H9 (cell line): ENCODE data around the gene ASTN2. TPM values are rescaled to one million over a fixed set of nuclear protein-coding genes. Genes with fewer than 3 reads are reported as not detected.

ENCODE experiments used
- DNase-seq: peaks from one replicate; pipeline ENCODE4 v3.0.0-alpha.2; 2017
- H2AFZ ChIP-seq: one replicate; pipeline ENCODE4 v1.6.1; 2013; ENCODE audit warnings: mild to moderate bottlenecking, low read length, control low read depth, moderate library complexity
- H2AK5ac ChIP-seq: 2 replicates; pipeline ENCODE4 v1.6.1; 2013; ENCODE audit warnings: low read length, control low read depth, mixed read lengths; ENCODE audit not compliant: insufficient read length
- H2BK120ac ChIP-seq: one replicate; pipeline ENCODE4 v1.6.1; 2013; ENCODE audit warnings: low read depth, mild to moderate bottlenecking, low read length, control low read depth, inconsistent platforms; ENCODE audit not compliant: poor library complexity, severe bottlenecking
- H2BK12ac ChIP-seq: 2 replicates; pipeline ENCODE4 v1.6.1; 2013; ENCODE audit warnings: low read length, control low read depth, mixed read lengths, low read depth; ENCODE audit not compliant: insufficient read length
- H2BK15ac ChIP-seq: 2 replicates; pipeline ENCODE4 v1.6.1; 2013; ENCODE audit warnings: low read depth, low read length, control low read depth
- H2BK20ac ChIP-seq: one replicate; pipeline ENCODE4 v1.6.1; 2013; ENCODE audit warnings: low read depth, mild to moderate bottlenecking, low read length, control low read depth, inconsistent platforms; ENCODE audit not compliant: poor library complexity, severe bottlenecking
- H2BK5ac ChIP-seq: 2 replicates; pipeline ENCODE4 v1.6.1; 2013; ENCODE audit warnings: low read length, control low read depth, mixed read lengths; ENCODE audit not compliant: insufficient read length
- H3K14ac ChIP-seq: 2 replicates; pipeline ENCODE4 v1.6.1; 2013; ENCODE audit warnings: low read length, control low read depth; ENCODE audit not compliant: insufficient read depth
- H3K18ac ChIP-seq: 2 replicates; pipeline ENCODE4 v1.6.1; 2013; ENCODE audit warnings: low read depth, mild to moderate bottlenecking, mixed read lengths, low read length, control low read depth; ENCODE audit not compliant: insufficient read length
- H3K23ac ChIP-seq: 2 replicates; pipeline ENCODE4 v1.6.1; 2013; ENCODE audit warnings: low read length, control low read depth, mixed read lengths, low read depth; ENCODE audit not compliant: insufficient read length
- H3K23me2 ChIP-seq: 2 replicates; pipeline ENCODE4 v1.6.1; 2013; ENCODE audit warnings: low read depth, mild to moderate bottlenecking, mixed read lengths, low read length, control low read depth; ENCODE audit not compliant: insufficient read length, poor library complexity, severe bottlenecking
- H3K27ac ChIP-seq: 2 replicates; pipeline ENCODE4 v1.5.1; 2013; ENCODE audit warnings: low read length, control low read depth, mixed read lengths, low read depth; ENCODE audit not compliant: insufficient read length
- H3K27me3 ChIP-seq: 2 replicates; pipeline ENCODE4 v1.6.1; 2013; ENCODE audit warnings: low read length, control low read depth, inconsistent platforms; ENCODE audit not compliant: insufficient read depth
- H3K4ac ChIP-seq: 2 replicates; pipeline ENCODE4 v1.6.1; 2013; ENCODE audit warnings: low read depth, mild to moderate bottlenecking, control low read depth, inconsistent platforms, low read length, moderate library complexity
- H3K4me1 ChIP-seq: 2 replicates; pipeline ENCODE4 v1.6.1; 2013; ENCODE audit warnings: low read length, control low read depth, inconsistent platforms; ENCODE audit not compliant: insufficient read depth
- H3K4me2 ChIP-seq: 2 replicates; pipeline ENCODE4 v1.6.1; 2013; ENCODE audit warnings: low read length, control low read depth, mixed read lengths; ENCODE audit not compliant: insufficient read length, insufficient read depth
- H3K56ac ChIP-seq: 2 replicates; pipeline ENCODE4 v1.6.1; 2013; ENCODE audit warnings: low read depth, mild to moderate bottlenecking, mixed read lengths, low read length, control low read depth; ENCODE audit not compliant: insufficient read length
- H3K79me1 ChIP-seq: 2 replicates; pipeline ENCODE4 v1.6.1; 2013; ENCODE audit warnings: low read depth, mild to moderate bottlenecking, moderate library complexity, low read length, control low read depth, inconsistent platforms; ENCODE audit not compliant: insufficient read depth, poor library complexity, severe bottlenecking
- H3K79me2 ChIP-seq: 2 replicates; pipeline ENCODE4 v1.6.1; 2013; ENCODE audit warnings: low read length, control low read depth, inconsistent platforms; ENCODE audit not compliant: insufficient read depth
- H3K9ac ChIP-seq: 2 replicates; pipeline ENCODE4 v1.6.1; 2013; ENCODE audit warnings: low read length, control low read depth, mixed read lengths; ENCODE audit not compliant: insufficient read length; ENCODE audit errors: extremely low read depth
- H3K9me3 ChIP-seq: one replicate; pipeline ENCODE4 v1.6.1; 2013; ENCODE audit warnings: low read depth, low read length, inconsistent platforms; ENCODE audit not compliant: control insufficient read depth
- H3T11ph ChIP-seq: one replicate; pipeline ENCODE4 v1.6.1; 2013; ENCODE audit warnings: mild to moderate bottlenecking, low read length, control low read depth, inconsistent platforms
- H4K20me1 ChIP-seq: one replicate; pipeline ENCODE4 v1.6.1; 2013; ENCODE audit not compliant: control insufficient read depth, insufficient read length, insufficient read depth
- H4K5ac ChIP-seq: 2 replicates; pipeline ENCODE4 v1.6.1; 2013; ENCODE audit warnings: low read depth, mild to moderate bottlenecking, mixed read lengths, low read length, control low read depth; ENCODE audit not compliant: insufficient read length
- H4K8ac ChIP-seq: replicated peaks from 2 replicates; pipeline ENCODE4 v1.6.1; 2013; ENCODE audit warnings: low read length, control low read depth, mixed read lengths, low read depth; ENCODE audit not compliant: insufficient read length
- H4K91ac ChIP-seq: 2 replicates; pipeline ENCODE4 v1.6.1; 2013; ENCODE audit warnings: low read depth, mild to moderate bottlenecking, moderate library complexity, mixed read lengths, low read length, control low read depth; ENCODE audit not compliant: insufficient read length
- H3K27ac Mint-ChIP-seq, 3 experiments: 2 replicates in 2 of 3; 3 replicates in 1 of 3; pipeline ENCODE4 v1.8.0; 2020 to 2021; ENCODE audit warnings: mixed read lengths in 3 of 3, mild to moderate bottlenecking in 1 of 3, moderate library complexity in 1 of 3
- H3K27me3 Mint-ChIP-seq: 2 replicates; pipeline ENCODE4 v1.8.0; 2021; ENCODE audit warnings: low read depth, mild to moderate bottlenecking, moderate library complexity, mixed read lengths
- H3K36me3 Mint-ChIP-seq, 3 experiments: 2 replicates in 2 of 3; 3 replicates in 1 of 3; pipeline ENCODE4 v1.8.0; 2020 to 2021; ENCODE audit warnings: low read depth in 3 of 3, mixed read lengths in 3 of 3; ENCODE audit not compliant: insufficient read depth in 1 of 3
- H3K4me1 Mint-ChIP-seq, 2 experiments: 2 replicates each; pipeline ENCODE4 v1.8.0; 2020; ENCODE audit warnings: mixed read lengths in 2 of 2
- H3K4me3 Mint-ChIP-seq, 2 experiments: 2 replicates in 1 of 2; 3 replicates in 1 of 2; pipeline ENCODE4 v1.8.0; 2020 to 2021; ENCODE audit warnings: mild to moderate bottlenecking in 2 of 2, mixed read lengths in 2 of 2, moderate library complexity in 1 of 2
- H3K9me3 Mint-ChIP-seq, 2 experiments: 2 replicates in 1 of 2; 3 replicates in 1 of 2; pipeline ENCODE4 v1.8.0; 2020; ENCODE audit warnings: mild to moderate bottlenecking in 2 of 2, mixed read lengths in 2 of 2, moderate library complexity in 1 of 2
- CTCF ChIP-seq: fragments of 200-600 bp; sonication (generic); conservative IDR thresholded peaks from 3 replicates; pipeline ENCODE4 v1.8.0; 2021; ENCODE audit warnings: antibody characterized with exemption, mild to moderate bottlenecking
- WGBS: extraction: QIAGEN DNeasy Blood & Tissue Kit; methylation state at CpG from one replicate; pipeline ENCODE4 v1.1.7; 2013; ENCODE audit warnings: missing lambda C conversion rate, low lambda C conversion rate, mixed read lengths; ENCODE audit not compliant: insufficient read length; ENCODE audit errors: extremely low coverage; 5-methylcytosine and 5-hydroxymethylcytosine counted together
- total RNA-seq: library from RNA; stranded (reverse); gene quantifications from 2 replicates; pipeline ENCODE4 v1.2.1, GENCODE V29; 2021

ASTN2 gene
- total RNA-seq, 1 experiment from 2014 or later = 9.7 TPM

GRCh38 chr9:116646661-116647514, 768.0 kb downstream of the ASTN2 start:
- no peaks in the 10 kb centered on the region for H3K79me2 ChIP-seq
- no peak overlapping the region for H3K4me2 ChIP-seq
- no peak overlapping the region for H4K91ac ChIP-seq
- H2AK5ac ChIP-seq = no peak overlapping the region
- no peak overlapping the region for H3T11ph ChIP-seq
- H3K18ac ChIP-seq = no peak overlapping the region
- no peak overlapping the region for H2BK120ac ChIP-seq
- no peak overlapping the region for H4K8ac ChIP-seq
- Mint-ChIP-seq H3K4me1 (no peaks in the 10 kb centered on the region), H3K4me3 (no peak overlapping the region), H3K27ac (no peak overlapping the region; a peak in 1 of 7 replicates), H3K9me3 (no peaks in the 10 kb centered on the region), H3K36me3 (no peaks in the 10 kb centered on the region; a peak in 2 of 7 replicates), H3K27me3 (no peaks in the 10 kb centered on the region)
- H3K9ac ChIP-seq = no peak overlapping the region
- no peak overlapping the region for H3K27ac ChIP-seq
- H3K56ac ChIP-seq = no peak overlapping the region
- H3K27me3 ChIP-seq = no peaks in the 10 kb centered on the region
- WGBS = no CpG with 5 or more reads among the region's 5 CpGs
- H3K4ac ChIP-seq = no peak overlapping the region
- no peak overlapping the region for H2BK5ac ChIP-seq
- no peak overlapping the region for H2AFZ ChIP-seq
- H3K23ac ChIP-seq = no peak overlapping the region
- H2BK12ac ChIP-seq = no peak overlapping the region
- H4K20me1 ChIP-seq = no peaks in the 10 kb centered on the region
- H2BK15ac ChIP-seq = no peak overlapping the region
- H4K5ac ChIP-seq = no peak overlapping the region
- no peaks in the 10 kb centered on the region for H3K4me1 ChIP-seq
- no peak for DNase-seq
- H3K14ac ChIP-seq = no peak overlapping the region
- TF ChIP-seq CTCF = peak; percentile 76
- no peaks in the 10 kb centered on the region for H3K9me3 ChIP-seq
- H2BK20ac ChIP-seq = no peak overlapping the region
- no peaks in the 10 kb centered on the region for H3K79me1 ChIP-seq
- H3K23me2 ChIP-seq = no peaks in the 10 kb centered on the region
